ENCODE results near the gene LOC128125822.

The LOC128125822 gene

GRCh38 chr6:63567966-63568365, 4.3 kb upstream of the LOC128125822 start:
- Histone ChIP-seq H3K9me3 (no peaks in the 10 kb centered on the region), H3K36me3 (no peaks in the 10 kb centered on the region), H3K27me3 (no peaks in the 10 kb centered on the region), H3K4me3 (no peak overlapping the region), H3K4me1 (no peaks in the 10 kb centered on the region), H3K27ac (no peak overlapping the region)
- no peak for TF ChIP-seq CTCF (IDR thresholded peaks at IDR 0.05)
- DNase-seq (ENCODE audit: low spot score), result no peak

- no peak for TF ChIP-seq CTCF (IDR thresholded peaks at IDR 0.05)
Observed at GRCh38 chr6:63571361-63572043, 778 bp upstream of the LOC128125822 start.

GRCh38 chr6:63572747-63573075, 431 bp downstream of the LOC128125822 start:
- H3K4me1 ChIP-seq, result peaks cover 0 to 11% of the 10 kb centered on the region in 2 donors
- H3K4me3 ChIP-seq, result peak overlapping the region; percentile 95 to 99
- peaks cover 14% of the 10 kb centered on the region for H3K36me3 ChIP-seq
- peak overlapping the region; percentile 99 to 100 for H3K27ac ChIP-seq
- no peak for TF ChIP-seq CTCF (IDR thresholded peaks at IDR 0.05)
- H3K9me3 ChIP-seq, result no peaks in the 10 kb centered on the region
- no peaks in the 10 kb centered on the region for H3K27me3 ChIP-seq
- DNase-seq (ENCODE audit: low spot score), result no peak

More at GRCh38 chr6:63571361-63572043, 778 bp upstream of the LOC128125822 start:
- H3K27ac ChIP-seq, result peak overlapping the region; percentile 99 to 100
- H3K4me3 ChIP-seq, result peak overlapping the region; percentile 42 to 99
- H3K9me3 ChIP-seq, result no peaks in the 10 kb centered on the region
- H3K36me3 ChIP-seq, result peaks cover 2% of the 10 kb centered on the region
- H3K27me3 ChIP-seq, result no peaks in the 10 kb centered on the region
- peaks cover 0 to 11% of the 10 kb centered on the region in 2 donors for H3K4me1 ChIP-seq
- DNase-seq (ENCODE audit: low spot score), result peak; percentile 75

- Histone ChIP-seq H3K27me3 (no peaks in the 10 kb centered on the region), H3K36me3 (peaks cover 18% of the 10 kb centered on the region), H3K9me3 (no peaks in the 10 kb centered on the region), H3K27ac (peak overlapping the region; percentile 99 to 100), H3K4me1 (peaks cover 0 to 11% of the 10 kb centered on the region in 2 donors), H3K4me3 (peak overlapping the region; percentile 95 to 99)
- TF ChIP-seq CTCF (IDR thresholded peaks at IDR 0.05), result no peak
- DNase-seq (ENCODE audit: low spot score), result peak; percentile 84
Observed at GRCh38 chr6:63573076-63573898, 1.0 kb downstream of the LOC128125822 start.

GRCh38 chr6:63573899-63574553, 1.7 kb downstream of the LOC128125822 start:
- Histone ChIP-seq H3K4me1 (peaks cover 0 to 11% of the 10 kb centered on the region in 2 donors), H3K36me3 (peaks cover 25% of the 10 kb centered on the region), H3K9me3 (no peaks in the 10 kb centered on the region), H3K27me3 (no peaks in the 10 kb centered on the region), H3K4me3 (peak overlapping the region; percentile 95 to 99), H3K27ac (peak overlapping the region; percentile 99 to 100)
- TF ChIP-seq CTCF (IDR thresholded peaks at IDR 0.05), result peak; percentile 34 to 58
- DNase-seq (ENCODE audit: low spot score), result no peak
